Left ventricle myocardium inferior (tissue), 1 donor: ENCODE measurements around the gene SP110. TPM values are rescaled to one million over a fixed set of nuclear protein-coding genes. Genes with fewer than 3 reads are reported as not detected.

ENCODE experiments used
- DNase-seq: peaks from one replicate; pipeline ENCODE4 v3.0.0-alpha.2; 2020
- H3K27ac ChIP-seq: fragments of 200-600 bp; replicated peaks from 2 replicates; pipeline ENCODE4 v1.8.0; 2021
- H3K27me3 ChIP-seq: fragments of 200-600 bp; 2 replicates; pipeline ENCODE4 v1.8.0; 2021; ENCODE audit warnings: low read depth
- H3K36me3 ChIP-seq: fragments of 200-600 bp; 2 replicates; pipeline ENCODE4 v1.8.0; 2021
- H3K4me1 ChIP-seq: fragments of 200-600 bp; 2 replicates; pipeline ENCODE4 v1.8.0; 2021
- H3K4me3 ChIP-seq: fragments of 200-600 bp; 2 replicates; pipeline ENCODE4 v1.8.0; 2021; ENCODE audit warnings: mild to moderate bottlenecking, moderate library complexity
- H3K9me3 ChIP-seq: fragments of 200-600 bp; replicated peaks from 2 replicates; pipeline ENCODE4 v1.8.0; 2021
- intact Hi-C: fragments of 100-400 bp; cut with micrococcal nuclease; formaldehyde crosslinking; loops from one replicate; pipeline ENCODE4 v1.11.0; 2022
- total RNA-seq: library from RNA; stranded (reverse); fragmentation: NEBNext Ultra II Directional; extraction: Animal tissue kit (Norgen Biotek cat#: 25700); gene quantifications from one replicate; pipeline ENCODE4 v1.2.1, GENCODE V29; 2021
- TF ChIP-seq, protein P1 (sequence below): fragments of 200-600 bp; IDR thresholded peaks from 2 replicates; pipeline ENCODE4 v1.8.0; 2021; ENCODE audit warnings: antibody characterized with exemption, mild to moderate bottlenecking, borderline replicate concordance
- donor health status: DM: no; HTN: yes; CAD: no; lungs with severe emphysema.

SP110 gene
- total RNA-seq, 1 donor from 2014 or later, result 10.5 TPM

- TF ChIP-seq, protein P1, sequence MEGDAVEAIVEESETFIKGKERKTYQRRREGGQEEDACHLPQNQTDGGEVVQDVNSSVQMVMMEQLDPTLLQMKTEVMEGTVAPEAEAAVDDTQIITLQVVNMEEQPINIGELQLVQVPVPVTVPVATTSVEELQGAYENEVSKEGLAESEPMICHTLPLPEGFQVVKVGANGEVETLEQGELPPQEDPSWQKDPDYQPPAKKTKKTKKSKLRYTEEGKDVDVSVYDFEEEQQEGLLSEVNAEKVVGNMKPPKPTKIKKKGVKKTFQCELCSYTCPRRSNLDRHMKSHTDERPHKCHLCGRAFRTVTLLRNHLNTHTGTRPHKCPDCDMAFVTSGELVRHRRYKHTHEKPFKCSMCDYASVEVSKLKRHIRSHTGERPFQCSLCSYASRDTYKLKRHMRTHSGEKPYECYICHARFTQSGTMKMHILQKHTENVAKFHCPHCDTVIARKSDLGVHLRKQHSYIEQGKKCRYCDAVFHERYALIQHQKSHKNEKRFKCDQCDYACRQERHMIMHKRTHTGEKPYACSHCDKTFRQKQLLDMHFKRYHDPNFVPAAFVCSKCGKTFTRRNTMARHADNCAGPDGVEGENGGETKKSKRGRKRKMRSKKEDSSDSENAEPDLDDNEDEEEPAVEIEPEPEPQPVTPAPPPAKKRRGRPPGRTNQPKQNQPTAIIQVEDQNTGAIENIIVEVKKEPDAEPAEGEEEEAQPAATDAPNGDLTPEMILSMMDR, result no peak
- H3K4me3 ChIP-seq, result no peak overlapping the region
- no peaks in the 10 kb centered on the region for H3K9me3 ChIP-seq
- H3K27ac ChIP-seq, result no peak overlapping the region
- H3K27me3 ChIP-seq, result no peaks in the 10 kb centered on the region
- H3K4me1 ChIP-seq, result no peaks in the 10 kb centered on the region
- no peak for DNase-seq
- H3K36me3 ChIP-seq, result no peaks in the 10 kb centered on the region
- intact Hi-C loops, result no loop called here
Measured at GRCh38 chr2:230246206-230246605, 26.4 kb upstream of the SP110 start.

GRCh38 chr2:230244211-230244610 is 24.4 kb upstream of the SP110 start:
- H3K4me1 ChIP-seq, result no peaks in the 10 kb centered on the region
- no peaks in the 10 kb centered on the region for H3K36me3 ChIP-seq
- DNase-seq, result no peak
- TF ChIP-seq, protein P1, result no peak
- H3K27me3 ChIP-seq, result no peaks in the 10 kb centered on the region
- no peak overlapping the region for H3K27ac ChIP-seq
- H3K4me3 ChIP-seq, result no peak overlapping the region
- no peaks in the 10 kb centered on the region for H3K9me3 ChIP-seq
- intact Hi-C loops, result no loop called here

DNA sequence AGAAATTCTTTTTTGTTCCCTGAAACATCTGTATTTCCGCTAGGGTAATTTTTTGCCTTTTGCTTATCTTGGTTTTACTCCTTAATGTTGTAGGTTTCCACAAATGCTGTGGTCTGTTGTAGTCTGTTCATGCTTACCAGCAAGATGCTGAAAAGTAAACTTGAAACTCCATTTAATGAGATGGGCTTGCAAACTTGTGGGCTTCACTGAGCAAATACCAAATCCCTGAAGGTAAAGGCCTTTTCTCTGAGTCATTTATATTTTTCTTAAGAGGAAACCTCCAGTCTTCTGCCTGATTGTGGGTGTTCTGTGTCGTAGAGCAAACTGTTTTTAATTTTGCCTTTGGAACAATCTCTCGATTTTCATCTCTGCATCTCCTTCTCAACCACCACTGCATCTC is 15.1 kb upstream of the SP110 start:
- Histone ChIP-seq H3K27ac (no peak overlapping the region), H3K9me3 (peaks cover 24% of the 10 kb centered on the region), H3K4me1 (no peaks in the 10 kb centered on the region), H3K36me3 (no peaks in the 10 kb centered on the region), H3K4me3 (no peak overlapping the region), H3K27me3 (no peaks in the 10 kb centered on the region)
- TF ChIP-seq, protein P1, result no peak
- DNase-seq, result no peak
- intact Hi-C loops, result no loop called here

GRCh38 chr2:230234122-230234722 is 14.4 kb upstream of the SP110 start:
- Histone ChIP-seq H3K36me3 (no peaks in the 10 kb centered on the region), H3K27ac (no peak overlapping the region), H3K4me3 (no peak overlapping the region), H3K4me1 (no peaks in the 10 kb centered on the region), H3K9me3 (peaks cover 26% of the 10 kb centered on the region), H3K27me3 (no peaks in the 10 kb centered on the region)
- intact Hi-C loops, result no loop called here
- TF ChIP-seq, protein P1, result no peak
- DNase-seq, result no peak

DNA sequence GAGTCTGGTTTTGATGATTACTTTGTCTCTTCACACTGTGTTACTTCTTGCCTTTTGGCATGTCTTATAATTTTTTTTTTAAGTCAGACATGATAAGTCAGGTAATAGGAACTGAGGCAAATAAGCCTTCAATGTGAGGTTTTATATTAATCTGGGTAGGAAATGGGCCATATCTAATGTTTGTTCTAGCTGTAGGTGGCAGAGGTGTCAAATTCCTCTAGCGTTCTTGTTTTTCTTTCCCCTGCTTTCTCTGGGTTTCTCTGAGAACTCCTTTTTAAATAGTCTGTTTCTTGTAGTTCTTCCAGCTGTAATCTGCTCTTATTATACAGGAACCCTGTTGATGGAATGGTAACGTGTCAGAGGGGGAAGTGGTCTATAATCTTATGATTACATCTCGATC is 11.5 kb upstream of the SP110 start:
- H3K27ac ChIP-seq, result no peak overlapping the region

More for the DNA sequence above, 11.5 kb upstream of the SP110 start:
- no peak for DNase-seq
- H3K9me3 ChIP-seq, result peaks cover 26% of the 10 kb centered on the region
- no peak overlapping the region for H3K4me3 ChIP-seq
- intact Hi-C loops, result no loop called here
- TF ChIP-seq, protein P1, result no peak
- no peaks in the 10 kb centered on the region for H3K27me3 ChIP-seq
- H3K36me3 ChIP-seq, result no peaks in the 10 kb centered on the region
- no peaks in the 10 kb centered on the region for H3K4me1 ChIP-seq
